Stimulated activated naive CD8-positive, alpha-beta T cell treated with anti-CD3 and anti-CD28 coated beads, Interleukin-15, Interleukin-2, amounts not matched to agents 100 ng/mL and 50 ng/mL, for 24 hours (primary cell): Measurements from ENCODE around the gene PPP6R3.

Experiments
- H3K27ac Mint-ChIP-seq: one replicate; pipeline ENCODE4 v1.8.0; 2021; ENCODE audit warnings: mild to moderate bottlenecking, mixed read lengths
- H3K27me3 Mint-ChIP-seq: one replicate; pipeline ENCODE4 v1.8.0; 2021; ENCODE audit warnings: mixed read lengths
- H3K36me3 Mint-ChIP-seq: one replicate; pipeline ENCODE4 v1.8.0; 2021; ENCODE audit warnings: low read depth, mixed read lengths
- H3K4me1 Mint-ChIP-seq: one replicate; pipeline ENCODE4 v1.8.0; 2021; ENCODE audit warnings: low read depth, mixed read lengths
- H3K4me3 Mint-ChIP-seq: one replicate; pipeline ENCODE4 v1.8.0; 2021; ENCODE audit warnings: mild to moderate bottlenecking, mixed read lengths
- H3K9me3 Mint-ChIP-seq: one replicate; pipeline ENCODE4 v1.8.0; 2021; ENCODE audit warnings: mixed read lengths

PPP6R3 gene

GRCh38 chr11:68505596-68505995 is 45.0 kb downstream of the PPP6R3 start:
- H3K9me3 Mint-ChIP-seq, result no peaks in the 10 kb centered on the region
- H3K4me3 Mint-ChIP-seq, result no peak overlapping the region
- no peak overlapping the region for H3K27ac Mint-ChIP-seq
- peaks cover 83% of the 10 kb centered on the region for H3K4me1 Mint-ChIP-seq
- no peaks in the 10 kb centered on the region for H3K27me3 Mint-ChIP-seq
- H3K36me3 Mint-ChIP-seq, result peaks cover 26% of the 10 kb centered on the region

- H3K4me1 Mint-ChIP-seq, result peaks cover 78% of the 10 kb centered on the region
- peaks cover 29% of the 10 kb centered on the region for H3K36me3 Mint-ChIP-seq
- no peak overlapping the region for H3K4me3 Mint-ChIP-seq
- no peaks in the 10 kb centered on the region for H3K27me3 Mint-ChIP-seq
- no peaks in the 10 kb centered on the region for H3K9me3 Mint-ChIP-seq
- no peak overlapping the region for H3K27ac Mint-ChIP-seq
Observed at GRCh38 chr11:68506908-68507307, 46.4 kb downstream of the PPP6R3 start.

DNA sequence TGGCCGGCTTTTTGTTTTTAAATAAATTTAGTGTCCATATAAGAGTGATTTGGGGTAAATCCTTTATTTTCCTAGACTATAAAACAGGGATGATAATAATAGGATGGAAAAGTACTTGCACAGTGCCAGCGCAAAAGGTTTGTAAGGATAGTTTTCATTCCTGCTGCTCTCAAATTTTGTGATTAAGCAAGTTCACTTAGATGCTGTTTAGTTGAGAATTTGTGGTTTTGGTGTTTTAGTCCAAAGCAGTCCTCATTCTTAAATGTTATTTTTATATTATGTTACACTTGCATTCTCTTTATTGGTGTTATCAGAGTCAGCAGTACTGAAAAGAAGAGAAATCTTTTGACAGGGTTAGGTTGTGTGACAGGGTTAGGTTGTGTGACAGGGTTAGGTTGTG is 47.9 kb downstream of the PPP6R3 start:
- Mint-ChIP-seq H3K27me3 (no peaks in the 10 kb centered on the region), H3K9me3 (no peaks in the 10 kb centered on the region), H3K4me3 (no peak overlapping the region), H3K27ac (no peak overlapping the region), H3K4me1 (peaks cover 73% of the 10 kb centered on the region), H3K36me3 (peaks cover 40% of the 10 kb centered on the region)

- H3K36me3 Mint-ChIP-seq, result peaks cover 46% of the 10 kb centered on the region
Observed at GRCh38 chr11:68509066-68509465, 48.5 kb downstream of the PPP6R3 start.

GRCh38 chr11:68513930-68514487 is 53.5 kb downstream of the PPP6R3 start:
- Mint-ChIP-seq H3K36me3 (peaks cover 66% of the 10 kb centered on the region), H3K4me3 (no peak overlapping the region), H3K27ac (no peak overlapping the region), H3K9me3 (no peaks in the 10 kb centered on the region), H3K27me3 (no peaks in the 10 kb centered on the region), H3K4me1 (peaks cover 52% of the 10 kb centered on the region)

More at GRCh38 chr11:68509066-68509465, 48.5 kb downstream of the PPP6R3 start:
- Mint-ChIP-seq H3K4me3 (no peak overlapping the region), H3K27me3 (no peaks in the 10 kb centered on the region), H3K27ac (peak overlapping the region; percentile 7), H3K4me1 (peaks cover 67% of the 10 kb centered on the region), H3K9me3 (no peaks in the 10 kb centered on the region)

GRCh38 chr11:68517121-68517741 is 56.7 kb downstream of the PPP6R3 start:
- H3K9me3 Mint-ChIP-seq, result no peaks in the 10 kb centered on the region
- H3K4me1 Mint-ChIP-seq, result peaks cover 46% of the 10 kb centered on the region
- peaks cover 84% of the 10 kb centered on the region for H3K36me3 Mint-ChIP-seq
- no peak overlapping the region for H3K4me3 Mint-ChIP-seq
- no peaks in the 10 kb centered on the region for H3K27me3 Mint-ChIP-seq
- H3K27ac Mint-ChIP-seq, result peak overlapping the region; percentile 31

- no peak overlapping the region for H3K27ac Mint-ChIP-seq
- peaks cover 88% of the 10 kb centered on the region for H3K36me3 Mint-ChIP-seq
- no peaks in the 10 kb centered on the region for H3K9me3 Mint-ChIP-seq
Observed at GRCh38 chr11:68518191-68518590, 57.6 kb downstream of the PPP6R3 start.

GRCh38 chr11:68521969-68522652 is 61.6 kb downstream of the PPP6R3 start:
- no peak overlapping the region for H3K4me3 Mint-ChIP-seq
- no peaks in the 10 kb centered on the region for H3K9me3 Mint-ChIP-seq
- H3K27ac Mint-ChIP-seq, result no peak overlapping the region
- H3K27me3 Mint-ChIP-seq, result no peaks in the 10 kb centered on the region
- peaks cover 70% of the 10 kb centered on the region for H3K4me1 Mint-ChIP-seq
- H3K36me3 Mint-ChIP-seq, result peaks cover 89% of the 10 kb centered on the region

More at GRCh38 chr11:68518191-68518590, 57.6 kb downstream of the PPP6R3 start:
- Mint-ChIP-seq H3K4me3 (no peak overlapping the region), H3K27me3 (no peaks in the 10 kb centered on the region), H3K4me1 (peaks cover 51% of the 10 kb centered on the region)

DNA sequence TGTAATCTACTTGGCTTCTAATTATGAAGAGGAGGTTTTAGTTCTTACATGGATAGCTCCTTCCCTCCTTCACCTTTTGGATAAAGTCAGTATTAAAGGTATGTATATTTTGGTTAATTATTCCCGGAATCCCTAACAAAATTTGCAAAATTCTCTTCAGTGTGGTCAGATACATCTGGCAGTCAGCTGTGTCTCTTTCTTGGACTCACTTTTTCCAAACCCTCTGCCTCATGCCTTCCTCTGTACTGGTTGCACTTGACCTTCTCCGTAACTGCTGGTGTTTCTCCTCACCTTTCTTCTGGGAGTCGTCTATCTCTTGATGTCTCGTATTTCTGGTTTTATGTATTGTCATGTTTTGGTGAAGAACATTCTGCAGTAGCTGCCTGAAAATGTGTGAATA is 62.5 kb downstream of the PPP6R3 start:
- Mint-ChIP-seq H3K27me3 (no peaks in the 10 kb centered on the region), H3K9me3 (no peaks in the 10 kb centered on the region), H3K27ac (peak overlapping the region; percentile 34), H3K4me1 (peaks cover 71% of the 10 kb centered on the region), H3K4me3 (no peak overlapping the region), H3K36me3 (peaks cover 94% of the 10 kb centered on the region)

DNA sequence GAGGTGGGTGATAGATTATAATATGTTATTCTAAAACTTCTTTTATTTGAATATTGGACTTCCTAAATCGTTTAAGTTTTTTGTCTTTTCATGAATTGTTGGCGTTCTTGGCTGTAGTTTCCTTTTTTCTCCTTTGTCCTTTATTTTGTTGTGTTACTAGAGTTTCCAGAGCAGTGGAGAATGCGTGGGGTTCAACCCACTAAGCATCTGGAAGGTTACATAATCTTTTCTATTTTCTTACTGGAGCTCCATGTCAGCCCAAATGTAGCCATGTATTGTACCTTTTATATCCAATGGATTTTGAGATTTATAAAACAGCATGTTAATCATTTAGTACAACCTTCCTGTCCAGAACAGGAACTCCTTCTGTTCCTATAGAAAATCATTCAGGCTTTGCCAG is 63.2 kb downstream of the PPP6R3 start:
- H3K36me3 Mint-ChIP-seq, result peaks cover 91% of the 10 kb centered on the region
- H3K4me1 Mint-ChIP-seq, result peaks cover 75% of the 10 kb centered on the region
- peak overlapping the region; percentile 34 for H3K27ac Mint-ChIP-seq
- H3K4me3 Mint-ChIP-seq, result no peak overlapping the region
- H3K27me3 Mint-ChIP-seq, result no peaks in the 10 kb centered on the region
- H3K9me3 Mint-ChIP-seq, result no peaks in the 10 kb centered on the region

DNA sequence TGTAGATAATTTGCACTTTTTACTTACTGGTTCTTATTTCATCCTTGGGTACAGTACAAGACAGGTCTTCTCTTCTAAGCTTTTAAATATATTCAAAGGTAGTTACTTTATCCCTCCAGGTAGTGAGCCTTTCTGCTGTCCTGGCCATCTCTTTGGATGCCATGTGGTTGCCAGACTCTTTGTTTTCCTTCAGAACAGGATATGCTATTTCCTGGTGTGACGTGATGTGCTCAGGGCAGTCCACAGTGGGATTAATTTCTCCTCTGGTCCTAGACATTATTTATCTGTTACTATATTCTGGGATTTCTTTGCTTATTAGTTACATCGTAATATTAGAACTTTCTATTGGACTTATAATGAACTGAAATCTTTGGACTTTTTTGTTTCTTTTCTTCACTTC is 63.7 kb downstream of the PPP6R3 start:
- Mint-ChIP-seq H3K36me3 (peaks cover 90% of the 10 kb centered on the region), H3K4me3 (no peak overlapping the region), H3K27me3 (no peaks in the 10 kb centered on the region), H3K27ac (peak overlapping the region; percentile 34), H3K4me1 (peaks cover 75% of the 10 kb centered on the region), H3K9me3 (no peaks in the 10 kb centered on the region)

DNA sequence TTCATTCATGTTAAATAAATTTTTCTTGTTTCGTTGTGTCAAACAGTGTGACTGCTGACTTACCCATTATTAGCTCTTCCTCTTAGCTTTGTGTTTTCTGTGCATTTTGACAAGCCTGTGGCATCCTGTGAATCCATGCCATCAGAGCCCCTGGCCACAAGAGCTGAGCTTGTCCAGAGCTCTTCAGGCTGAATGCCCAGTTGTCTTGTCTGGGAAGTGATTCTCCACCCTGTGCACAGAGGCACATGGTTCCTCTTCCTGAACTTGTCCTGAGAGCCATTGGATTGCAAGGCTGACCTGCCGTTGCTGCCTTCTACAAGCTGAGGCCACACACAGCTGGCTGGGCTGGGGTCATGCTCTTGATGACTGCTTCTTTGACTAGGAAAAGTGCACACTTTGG is 64.1 kb downstream of the PPP6R3 start:
- no peaks in the 10 kb centered on the region for H3K27me3 Mint-ChIP-seq
- H3K27ac Mint-ChIP-seq, result peak overlapping the region; percentile 34
- H3K9me3 Mint-ChIP-seq, result no peaks in the 10 kb centered on the region
- peaks cover 74% of the 10 kb centered on the region for H3K4me1 Mint-ChIP-seq
- no peak overlapping the region for H3K4me3 Mint-ChIP-seq
- H3K36me3 Mint-ChIP-seq, result peaks cover 90% of the 10 kb centered on the region

DNA sequence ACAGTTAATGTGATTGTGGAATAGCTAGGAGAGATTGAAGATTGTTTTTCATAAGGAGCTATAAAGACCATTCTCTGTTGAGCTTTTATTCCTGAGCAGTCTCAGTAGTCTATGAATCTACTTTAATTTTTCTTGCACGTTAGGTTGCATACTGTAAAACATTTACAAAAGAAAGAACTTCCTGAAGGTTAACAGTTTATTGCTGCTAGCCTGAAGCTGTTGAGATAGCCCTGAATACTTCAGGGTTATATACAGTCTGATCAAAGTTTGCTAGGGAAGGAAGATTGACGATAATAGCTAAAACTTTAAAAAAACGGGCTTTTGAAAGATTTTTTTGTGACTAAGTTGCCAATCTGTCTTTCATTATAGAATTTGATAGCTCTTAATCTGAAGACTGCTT is 64.8 kb downstream of the PPP6R3 start:
- Mint-ChIP-seq H3K9me3 (no peaks in the 10 kb centered on the region), H3K36me3 (peaks cover 90% of the 10 kb centered on the region), H3K27me3 (no peaks in the 10 kb centered on the region), H3K4me3 (no peak overlapping the region), H3K4me1 (peaks cover 74% of the 10 kb centered on the region), H3K27ac (no peak overlapping the region)

- Mint-ChIP-seq H3K27ac (peak overlapping the region; percentile 56), H3K36me3 (peaks cover 84% of the 10 kb centered on the region), H3K4me1 (peaks cover 74% of the 10 kb centered on the region), H3K9me3 (no peaks in the 10 kb centered on the region), H3K4me3 (no peak overlapping the region), H3K27me3 (no peaks in the 10 kb centered on the region)
Observed at GRCh38 chr11:68525930-68526329, 65.4 kb downstream of the PPP6R3 start.

- H3K9me3 Mint-ChIP-seq, result no peaks in the 10 kb centered on the region
- H3K4me3 Mint-ChIP-seq, result no peak overlapping the region
- H3K36me3 Mint-ChIP-seq, result peaks cover 73% of the 10 kb centered on the region
- peaks cover 72% of the 10 kb centered on the region for H3K4me1 Mint-ChIP-seq
- no peaks in the 10 kb centered on the region for H3K27me3 Mint-ChIP-seq
- H3K27ac Mint-ChIP-seq, result peak overlapping the region; percentile 56
Observed at GRCh38 chr11:68527585-68527984, 67.0 kb downstream of the PPP6R3 start.
